NCI-H2081 treated with DMSO at 0.1 percent for 48 hours (cell line): ENCODE measurements around the gene CORIN.
"Not testable (repeated sequence)": the region's sequence is repeated elsewhere in the genome, so short reads cannot be mapped to it uniquely, and the experiment has no call there.

Source experiments
- DNase-seq: peaks from one replicate; lab custom pipeline; 2025; lab: John Stamatoyannopoulos, UW

Gene CORIN

GRCh38 chr4:47767956-47768355 lies 69.9 kb downstream of the CORIN start:
- not testable (repeated sequence) for DNase-seq

- DNase-seq = no peak
Measured at GRCh38 chr4:47763279-47763678, 74.6 kb downstream of the CORIN start.

GRCh38 chr4:47762376-47763266 lies 75.2 kb downstream of the CORIN start:
- no peak for DNase-seq

GRCh38 chr4:47753316-47753715 lies 84.6 kb downstream of the CORIN start:
- not testable (repeated sequence) for DNase-seq

GRCh38 chr4:47752214-47752613 lies 85.7 kb downstream of the CORIN start:
- no peak for DNase-seq

- no peak for DNase-seq
Measured at GRCh38 chr4:47750788-47751187, 87.1 kb downstream of the CORIN start.

- no peak for DNase-seq
Measured at GRCh38 chr4:47749858-47750257, 88.0 kb downstream of the CORIN start.

GRCh38 chr4:47749060-47749459 lies 88.8 kb downstream of the CORIN start:
- DNase-seq = no peak

- DNase-seq = no peak
Measured at GRCh38 chr4:47747846-47748494, 89.9 kb downstream of the CORIN start.

- no peak for DNase-seq
Measured at GRCh38 chr4:47747211-47747610, 90.7 kb downstream of the CORIN start.

GRCh38 chr4:47746122-47746521 lies 91.7 kb downstream of the CORIN start:
- DNase-seq = no peak

- no peak for DNase-seq
Measured at GRCh38 chr4:47744843-47745382, 93.0 kb downstream of the CORIN start.

GRCh38 chr4:47744253-47744652 lies 93.6 kb downstream of the CORIN start:
- DNase-seq = no peak

GRCh38 chr4:47741200-47741599 lies 96.7 kb downstream of the CORIN start:
- no peak for DNase-seq

GRCh38 chr4:47737326-47737725 lies 100.5 kb downstream of the CORIN start:
- no peak for DNase-seq

GRCh38 chr4:47736555-47736954 lies 101.3 kb downstream of the CORIN start:
- DNase-seq = no peak

- DNase-seq = no peak
Measured at GRCh38 chr4:47736146-47736545, 101.7 kb downstream of the CORIN start.

- no peak for DNase-seq
Measured at GRCh38 chr4:47733302-47734175, 104.3 kb downstream of the CORIN start.

- DNase-seq = no peak
Measured at GRCh38 chr4:47731182-47731581, 106.7 kb downstream of the CORIN start.

GRCh38 chr4:47729131-47729680 lies 108.7 kb downstream of the CORIN start:
- no peak for DNase-seq

GRCh38 chr4:47721892-47722575 lies 115.8 kb downstream of the CORIN start:
- no peak for DNase-seq
